Fibroblast of mammary gland (primary cell): ENCODE measurements around the gene TATDN2.
"Not testable (repeated sequence)": the region's sequence is repeated elsewhere in the genome, so short reads cannot be mapped to it uniquely, and the experiment has no call there.

Experiments
- DNase-seq: peaks from one replicate; pipeline ENCODE4 v3.0.0-alpha.2; 2010; ENCODE audit warnings: low read depth
- H3K4me3 ChIP-seq: 2 replicates; pipeline ENCODE4 v1.5.1; 2011; ENCODE audit warnings: low read depth, mild to moderate bottlenecking, low read length, moderate library complexity; ENCODE audit not compliant: control insufficient read depth
- CTCF ChIP-seq: conservative IDR thresholded peaks from 2 replicates; pipeline ENCODE4 v1.5.1; 2011; ENCODE audit warnings: low read depth, low read length, inconsistent platforms; ENCODE audit not compliant: control insufficient read depth, insufficient read depth

Gene TATDN2

GRCh38 chr3:10269443-10269842, 21.2 kb downstream of the TATDN2 start:
- no peak overlapping the region for H3K4me3 ChIP-seq
- no peak for DNase-seq
- no peak for TF ChIP-seq CTCF

GRCh38 chr3:10272476-10272875, 24.2 kb downstream of the TATDN2 start:
- not testable (repeated sequence) for DNase-seq, H3K4me3 ChIP-seq

- TF ChIP-seq CTCF: no peak
- no peak overlapping the region for H3K4me3 ChIP-seq
- no peak for DNase-seq
Measured at GRCh38 chr3:10272977-10273376, 24.7 kb downstream of the TATDN2 start.

- DNase-seq: peak; percentile 31
- no peak for TF ChIP-seq CTCF
- H3K4me3 ChIP-seq: no peak overlapping the region
Measured at GRCh38 chr3:10273702-10274305, 25.5 kb downstream of the TATDN2 start.

GRCh38 chr3:10274601-10275000, 26.3 kb downstream of the TATDN2 start:
- TF ChIP-seq CTCF: no peak
- no peak for DNase-seq
- H3K4me3 ChIP-seq: no peak overlapping the region

GRCh38 chr3:10277115-10277625, 28.9 kb downstream of the TATDN2 start:
- no peak for TF ChIP-seq CTCF
- DNase-seq: no peak

GRCh38 chr3:10278501-10278900, 30.2 kb downstream of the TATDN2 start:
- no peak for TF ChIP-seq CTCF
- DNase-seq: no peak
- no peak overlapping the region for H3K4me3 ChIP-seq

More at GRCh38 chr3:10277115-10277625, 28.9 kb downstream of the TATDN2 start:
- H3K4me3 ChIP-seq: no peak overlapping the region
